IMR-90 (cell line): ENCODE data around the gene FOXB1. TPM values are rescaled to one million over a fixed set of nuclear protein-coding genes. Genes with fewer than 3 reads are reported as not detected.

Source experiments
- ATAC-seq: fragments of 200-7000 bp; cut with Tn5 transposase; 2 replicates; pipeline ENCODE4 v1.9.1; 2020; ENCODE audit warnings: low read depth, mild to moderate bottlenecking, moderate library complexity
- BruUV-seq: library from RNA; stranded (reverse); fragments of 400-500 nt; replicated peaks from 2 replicates; lab custom pipeline; 2021; lab: Mats Ljungman, UMichigan
- CTCF ChIA-PET: fragments of 300-600 bp; formaldehyde crosslinking; extraction: SDS; loops from one replicate; lab custom pipeline; 2021; ENCODE audit warnings: antibody characterized with exemption; lab: Yijun Ruan, JAX
- POLR2A ChIA-PET: fragments of 300-600 bp; sonication (Branson Sonifier 250); formaldehyde crosslinking; loops from one replicate; lab custom pipeline; 2022; ENCODE audit warnings: antibody characterized with exemption; ENCODE audit not compliant: unreplicated experiment; lab: Charles Lee
- DNase-seq: peaks from one replicate; pipeline ENCODE4 v3.0.0; 2013
- H2AFZ ChIP-seq: replicated peaks from 2 replicates; pipeline ENCODE3; 2013; ENCODE audit warnings: low read length, mild to moderate bottlenecking; ENCODE audit not compliant: poor library complexity
- H2AK5ac ChIP-seq: 2 replicates; pipeline ENCODE4 v1.6.1; 2013; ENCODE audit warnings: low read depth, low read length, inconsistent platforms
- H2AK9ac ChIP-seq: replicated peaks from 2 replicates; pipeline ENCODE3; 2013; ENCODE audit warnings: mild to moderate bottlenecking, low read depth, low read length, moderate library complexity; ENCODE audit not compliant: poor library complexity
- H2BK120ac ChIP-seq: 2 replicates; pipeline ENCODE4 v1.6.1; 2013; ENCODE audit warnings: low read depth, low read length, inconsistent platforms
- H2BK15ac ChIP-seq: 3 replicates; pipeline ENCODE4 v1.6.1; 2013; ENCODE audit warnings: low read depth, low read length, inconsistent platforms
- H2BK20ac ChIP-seq: 2 replicates; pipeline ENCODE4 v1.6.1; 2013; ENCODE audit warnings: low read depth, mild to moderate bottlenecking, inconsistent platforms, low read length, moderate library complexity
- H2BK5ac ChIP-seq: 2 replicates; pipeline ENCODE4 v1.6.1; 2013; ENCODE audit warnings: mild to moderate bottlenecking, low read depth, low read length, inconsistent platforms; ENCODE audit not compliant: poor library complexity, severe bottlenecking
- H3K14ac ChIP-seq: replicated peaks from 2 replicates; pipeline ENCODE4 v1.6.1; 2013; ENCODE audit warnings: low read depth, low read length, inconsistent platforms
- H3K18ac ChIP-seq: 2 replicates; pipeline ENCODE4 v1.6.1; 2013; ENCODE audit warnings: low read depth, low read length, control low read depth
- H3K23ac ChIP-seq: 2 replicates; pipeline ENCODE4 v1.6.1; 2013; ENCODE audit warnings: low read depth, low read length, inconsistent platforms
- H3K27ac ChIP-seq: 2 replicates; pipeline ENCODE4 v1.5.1; 2013; ENCODE audit warnings: mild to moderate bottlenecking, control low read depth, low read length; ENCODE audit not compliant: insufficient read depth
- H3K27me3 ChIP-seq: 2 replicates; pipeline ENCODE4 v1.6.1; 2013; ENCODE audit warnings: low read length; ENCODE audit not compliant: control insufficient read depth, insufficient read depth
- H3K36me3 ChIP-seq: 2 replicates; pipeline ENCODE4 v1.6.1; 2013; ENCODE audit warnings: low read length, mixed read lengths; ENCODE audit not compliant: control insufficient read depth, insufficient read depth
- H3K4ac ChIP-seq: 2 replicates; pipeline ENCODE4 v1.6.1; 2013; ENCODE audit warnings: low read depth, low read length, inconsistent platforms
- H3K4me1 ChIP-seq: 2 replicates; pipeline ENCODE4 v1.6.1; 2013; ENCODE audit warnings: low read length, mixed read lengths; ENCODE audit not compliant: control insufficient read depth, insufficient read depth
- H3K4me2 ChIP-seq: 2 replicates; pipeline ENCODE4 v1.6.1; 2013; ENCODE audit warnings: low read depth, mild to moderate bottlenecking, control low read depth, low read length, moderate library complexity
- H3K4me3 ChIP-seq: 2 replicates; pipeline ENCODE4 v1.5.1; 2013; ENCODE audit warnings: low read depth, mild to moderate bottlenecking, control low read depth, low read length, moderate library complexity; ENCODE audit not compliant: insufficient read depth
- H3K56ac ChIP-seq: 2 replicates; pipeline ENCODE4 v1.6.1; 2013; ENCODE audit warnings: low read length, inconsistent platforms; ENCODE audit not compliant: insufficient read depth; ENCODE audit errors: extremely low read depth
- H3K79me1 ChIP-seq, 2 experiments: 2 replicates each; pipeline ENCODE4 v1.6.1; 2013; ENCODE audit warnings: low read length in 2 of 2, inconsistent platforms in 1 of 2, low read depth in 1 of 2
- H3K9ac ChIP-seq: 2 replicates; pipeline ENCODE4 v1.6.1; 2013; ENCODE audit warnings: low read depth, low read length, control low read depth
- H3K9me1 ChIP-seq: 2 replicates; pipeline ENCODE4 v1.6.1; 2013; ENCODE audit warnings: low read length, inconsistent platforms; ENCODE audit not compliant: insufficient read depth
- H3K9me3 ChIP-seq: 2 replicates; pipeline ENCODE4 v1.6.1; 2013; ENCODE audit warnings: low read length; ENCODE audit not compliant: control insufficient read depth, insufficient read depth
- H4K20me1 ChIP-seq: 2 replicates; pipeline ENCODE4 v1.6.1; 2013; ENCODE audit warnings: low read length, inconsistent platforms; ENCODE audit not compliant: insufficient read depth
- H4K5ac ChIP-seq: 2 replicates; pipeline ENCODE4 v1.6.1; 2013; ENCODE audit warnings: mild to moderate bottlenecking, low read depth, low read length, control low read depth
- H4K8ac ChIP-seq, 2 experiments: 2 replicates each; pipeline ENCODE4 v1.6.1; 2013; ENCODE audit warnings: low read depth in 2 of 2, low read length in 2 of 2, control low read depth in 1 of 2, inconsistent platforms in 1 of 2
- H4K91ac ChIP-seq: 2 replicates; pipeline ENCODE4 v1.6.1; 2013; ENCODE audit warnings: low read depth, low read length, inconsistent platforms; ENCODE audit not compliant: insufficient read depth
- BHLHE40 ChIP-seq: fragments of 150-350 bp; IDR thresholded peaks from 2 replicates; pipeline ENCODE4 v1.6.1; 2016; ENCODE audit warnings: mild to moderate bottlenecking, low read depth, low read length
- CEBPB ChIP-seq: IDR thresholded peaks from 2 replicates; pipeline ENCODE4 v1.6.1; 2012; ENCODE audit warnings: low read depth, low read length, improper control_type of control experiment
- CHD1 ChIP-seq: IDR thresholded peaks from 2 replicates; pipeline ENCODE4 v1.6.1; 2012; ENCODE audit warnings: low read depth, low read length, improper control_type of control experiment
- CTCF ChIP-seq: conservative IDR thresholded peaks from 2 replicates; pipeline ENCODE4 v1.5.1; 2012; ENCODE audit warnings: mild to moderate bottlenecking, low read depth, low read length, improper control_type of control experiment
- ELK1 ChIP-seq: fragments of 150-350 bp; IDR thresholded peaks from 2 replicates; pipeline ENCODE4 v1.6.1; 2016; ENCODE audit warnings: low read depth, mild to moderate bottlenecking, low read length, moderate library complexity, borderline replicate concordance
- FOS ChIP-seq: fragments of 150-350 bp; IDR thresholded peaks from 2 replicates; pipeline ENCODE4 v1.6.1; 2016; ENCODE audit warnings: low read depth, low read length
- MAFK ChIP-seq: IDR thresholded peaks from 2 replicates; pipeline ENCODE4 v1.6.1; 2012; ENCODE audit warnings: low read depth, low read length, improper control_type of control experiment
- MAZ ChIP-seq: IDR thresholded peaks from 2 replicates; pipeline ENCODE4 v1.6.1; 2012; ENCODE audit warnings: low read depth, mild to moderate bottlenecking, low read length, improper control_type of control experiment, moderate library complexity, borderline replicate concordance
- MXI1 ChIP-seq: IDR thresholded peaks from 2 replicates; pipeline ENCODE4 v1.6.1; 2012; ENCODE audit warnings: low read depth, mild to moderate bottlenecking, low read length, moderate library complexity, borderline replicate concordance
- NFE2L2 ChIP-seq: fragments of 150-350 bp; IDR thresholded peaks from 2 replicates; pipeline ENCODE4 v1.6.1; 2016; ENCODE audit warnings: low read depth, mild to moderate bottlenecking, low read length
- POLR2A ChIP-seq: IDR thresholded peaks from 2 replicates; pipeline ENCODE4 v1.6.1; 2012; ENCODE audit warnings: mild to moderate bottlenecking, low read depth, low read length
- RAD21 ChIP-seq: IDR thresholded peaks from 2 replicates; pipeline ENCODE4 v1.6.1; 2012; ENCODE audit warnings: low read length, improper control_type of control experiment
- RCOR1 ChIP-seq: IDR thresholded peaks from 2 replicates; pipeline ENCODE4 v1.6.1; 2012; ENCODE audit warnings: mild to moderate bottlenecking, low read length, improper control_type of control experiment; ENCODE audit not compliant: insufficient replicate concordance
- RFX5 ChIP-seq: IDR thresholded peaks from 2 replicates; pipeline ENCODE4 v1.8.0; 2012; ENCODE audit warnings: low read depth, mild to moderate bottlenecking, low read length, moderate library complexity
- SMC3 ChIP-seq: fragments of 150-350 bp; IDR thresholded peaks from 2 replicates; pipeline ENCODE4 v1.6.1; 2016; ENCODE audit warnings: low read depth, mild to moderate bottlenecking, antibody characterized with exemption, low read length, moderate library complexity
- WGBS, 2 experiments: methylation state at CpG; one replicate each; pipeline versions ENCODE4 v1.1.5 to v1.1.7; 2013; ENCODE audit warnings: missing lambda C conversion rate in 2 of 2; ENCODE audit not compliant: insufficient read length in 1 of 2; ENCODE audit errors: extremely low coverage in 2 of 2; 5-methylcytosine and 5-hydroxymethylcytosine counted together
- dilution Hi-C: fragments of 300-500 bp; cut with HindIII; formaldehyde crosslinking; loops from one replicate; pipeline ENCODE4 v1.14.3; 2018; ENCODE audit warnings: low sequenced_read_pairs; ENCODE audit not compliant: unreplicated experiment
- in situ Hi-C: fragments of 300-500 bp; cut with MboI; formaldehyde crosslinking; loops from 3 replicates; pipeline ENCODE4 v1.14.3; 2019; ENCODE audit warnings: low sequenced_read_pairs, inconsistent platforms, mixed read lengths
- intact Hi-C: fragments of 100-400 bp; cut with micrococcal nuclease; formaldehyde crosslinking; loops from 2 replicates; pipeline ENCODE4 v1.10.0; 2022
- polyA plus RNA-seq, 3 experiments: library from polyadenylated mRNA; depleted of rRNA; stranded (reverse); fragments of >200 nt; gene quantifications; 2 replicates each; pipeline ENCODE4 v1.2.3, GENCODE V29; 2012; ENCODE audit warnings: low replicate concordance in 1 of 3
- total RNA-seq: library from RNA; depleted of rRNA; stranded (reverse); fragments of >200 nt; gene quantifications from 2 replicates; pipeline ENCODE4 v1.2.3, GENCODE V29; 2012

The FOXB1 gene
- total and polyA plus RNA-seq, 2 of the 4 experiments (the other 2 are of a cell fraction) = not detected

GRCh38 chr15:59996298-59997041 is 7.6 kb upstream of the FOXB1 start:
- no peak overlapping the region for H3K56ac ChIP-seq
- DNase-seq (no peak), ATAC-seq (no peak)
- H2AK9ac ChIP-seq = no peak overlapping the region
- H2AFZ ChIP-seq = no peak overlapping the region
- POLR2A ChIA-PET = no interaction called here
- H2AK5ac ChIP-seq = no peak overlapping the region
- no peaks in the 10 kb centered on the region for H3K9me1 ChIP-seq
- no peaks in the 10 kb centered on the region for H3K4me1 ChIP-seq
- H3K9ac ChIP-seq = no peak overlapping the region
- in situ Hi-C loops = no loop called here
- no peak overlapping the region for H2BK5ac ChIP-seq
- no peak overlapping the region for H3K23ac ChIP-seq
- no peak overlapping the region for H4K5ac ChIP-seq
- dilution Hi-C loops = no loop called here
- no peak overlapping the region for H2BK120ac ChIP-seq
- H3K36me3 ChIP-seq = no peaks in the 10 kb centered on the region
- H4K91ac ChIP-seq = no peak overlapping the region
- 13% methylated on average over 5 of the region's 27 CpGs; no CpG with 5 or more reads in 1 of the 2 experiments for WGBS, 2 experiments
- no peak overlapping the region for H2BK20ac ChIP-seq
- no peak overlapping the region for H4K8ac ChIP-seq
- H3K14ac ChIP-seq = no peak overlapping the region
- no peak overlapping the region for H2BK15ac ChIP-seq
- H3K27me3 ChIP-seq = peaks cover 88% of the 10 kb centered on the region
- H3K18ac ChIP-seq = no peak overlapping the region
- H4K20me1 ChIP-seq = no peaks in the 10 kb centered on the region
- H3K27ac ChIP-seq = no peak overlapping the region
- no peak overlapping the region for H3K4me2 ChIP-seq
- intact Hi-C loops = no loop called here
- CTCF ChIA-PET = no interaction called here
- no peak overlapping the region for H3K4me3 ChIP-seq
- no TSS peak for BruUV-seq
- H3K79me1 ChIP-seq = no peaks in the 10 kb centered on the region
- peaks cover 2% of the 10 kb centered on the region; the same call in 1 of the 2 replicates for H3K9me3 ChIP-seq
- TF ChIP-seq RAD21 (no peak), MXI1 (no peak), POLR2A (no peak), MAFK (no peak), FOS (no peak), CEBPB (no peak), SMC3 (no peak), RFX5 (no peak), ELK1 (no peak), NFE2L2 (no peak), RCOR1 (no peak), BHLHE40 (no peak), CTCF (no peak), CHD1 (no peak), MAZ (no peak)
- no peak overlapping the region for H3K4ac ChIP-seq
